ENCODE results near the gene RAB3A.
A peak's percentile ranks its signal among the peaks of the same experiment; 100 is the strongest.
"Not testable (repeated sequence)": the region's sequence is repeated elsewhere in the genome, so short reads cannot be mapped to it uniquely, and the experiment has no call there.

The RAB3A gene

GRCh38 chr19:18224525-18225354 lies 20.9 kb upstream of the RAB3A start:
- peak; percentile 89 for DNase-seq (ENCODE audit: extremely low spot score, insufficient read length, low read depth)
- peak; percentile 100 for FAIRE-seq

- DNase-seq (ENCODE audit: extremely low spot score, insufficient read length, low read depth) (no peak), FAIRE-seq (peak; percentile 48)
These were observed 20.1 kb upstream of the RAB3A start for GRCh38 chr19:18223860-18224524.

- no peak for FAIRE-seq
- DNase-seq (ENCODE audit: extremely low spot score, insufficient read length, low read depth) = no peak
These were observed 18.2 kb upstream of the RAB3A start for GRCh38 chr19:18221815-18222725.

GRCh38 chr19:18220632-18221275 lies 16.9 kb upstream of the RAB3A start:
- DNase-seq (ENCODE audit: extremely low spot score, insufficient read length, low read depth) = no peak
- FAIRE-seq = no peak

GRCh38 chr19:18219911-18220631 lies 16.2 kb upstream of the RAB3A start:
- no peak for DNase-seq (ENCODE audit: extremely low spot score, insufficient read length, low read depth)
- FAIRE-seq = no peak

GRCh38 chr19:18218600-18218999 lies 14.8 kb upstream of the RAB3A start:
- DNase-seq (ENCODE audit: extremely low spot score, insufficient read length, low read depth) = no peak
- no peak for FAIRE-seq

- DNase-seq (ENCODE audit: extremely low spot score, insufficient read length, low read depth) = no peak
- FAIRE-seq = no peak
These were observed 14.3 kb upstream of the RAB3A start for GRCh38 chr19:18218159-18218558.

- no peak for DNase-seq (ENCODE audit: extremely low spot score, insufficient read length, low read depth)
- FAIRE-seq = no peak
These were observed 12.9 kb upstream of the RAB3A start for GRCh38 chr19:18216789-18217188.

- FAIRE-seq (no peak), DNase-seq (ENCODE audit: extremely low spot score, insufficient read length, low read depth) (no peak)
These were observed 11.1 kb upstream of the RAB3A start for GRCh38 chr19:18214779-18215433.

- DNase-seq (ENCODE audit: extremely low spot score, insufficient read length, low read depth) (no peak), FAIRE-seq (no peak)
These were observed 7.8 kb upstream of the RAB3A start for GRCh38 chr19:18211683-18212082.

GRCh38 chr19:18209912-18210311 lies 6.1 kb upstream of the RAB3A start:
- DNase-seq (ENCODE audit: extremely low spot score, insufficient read length, low read depth); FAIRE-seq: not testable (repeated sequence)

- DNase-seq (ENCODE audit: extremely low spot score, insufficient read length, low read depth) (no peak), FAIRE-seq (no peak)
These were observed 4.5 kb upstream of the RAB3A start for GRCh38 chr19:18208098-18208951.

GRCh38 chr19:18206018-18206417 lies 2.2 kb upstream of the RAB3A start:
- FAIRE-seq (no peak), DNase-seq (ENCODE audit: extremely low spot score, insufficient read length, low read depth) (no peak)

- FAIRE-seq = no peak
- DNase-seq (ENCODE audit: extremely low spot score, insufficient read length, low read depth) = no peak
These were observed 1.5 kb upstream of the RAB3A start for GRCh38 chr19:18205200-18205892.

GRCh38 chr19:18204394-18205199 lies 755 bp upstream of the RAB3A start:
- FAIRE-seq (no peak), DNase-seq (ENCODE audit: extremely low spot score, insufficient read length, low read depth) (no peak)

- DNase-seq (ENCODE audit: extremely low spot score, insufficient read length, low read depth) = no peak
These were observed 407 bp downstream of the RAB3A start for GRCh38 chr19:18203408-18203862.

More at GRCh38 chr19:18203408-18203862, 407 bp downstream of the RAB3A start:
- FAIRE-seq = no peak
